Measurements from ENCODE around the gene PLEKHN1.
"Not testable (repeated sequence)": the region's sequence is repeated elsewhere in the genome, so short reads cannot be mapped to it uniquely, and the experiment has no call there.

Gene PLEKHN1

GRCh38 chr1:942864-943533 lies 23.3 kb upstream of the PLEKHN1 start:
- H3K27me3 ChIP-seq (ENCODE audit: insufficient read depth, low read length): peaks cover 43% of the 10 kb centered on the region
- H3K4me3 ChIP-seq (ENCODE audit: low read length): no peak overlapping the region
- H2AFZ ChIP-seq (ENCODE audit: low read depth, low read length): no peak overlapping the region
- H3K36me3 ChIP-seq (ENCODE audit: insufficient read depth, low read length): peaks cover 27% of the 10 kb centered on the region
- H3K4me1 ChIP-seq (ENCODE audit: insufficient read depth, low read length): peaks cover 54% of the 10 kb centered on the region
- H3K9me3 ChIP-seq (ENCODE audit: low read length): no peaks in the 10 kb centered on the region

DNA sequence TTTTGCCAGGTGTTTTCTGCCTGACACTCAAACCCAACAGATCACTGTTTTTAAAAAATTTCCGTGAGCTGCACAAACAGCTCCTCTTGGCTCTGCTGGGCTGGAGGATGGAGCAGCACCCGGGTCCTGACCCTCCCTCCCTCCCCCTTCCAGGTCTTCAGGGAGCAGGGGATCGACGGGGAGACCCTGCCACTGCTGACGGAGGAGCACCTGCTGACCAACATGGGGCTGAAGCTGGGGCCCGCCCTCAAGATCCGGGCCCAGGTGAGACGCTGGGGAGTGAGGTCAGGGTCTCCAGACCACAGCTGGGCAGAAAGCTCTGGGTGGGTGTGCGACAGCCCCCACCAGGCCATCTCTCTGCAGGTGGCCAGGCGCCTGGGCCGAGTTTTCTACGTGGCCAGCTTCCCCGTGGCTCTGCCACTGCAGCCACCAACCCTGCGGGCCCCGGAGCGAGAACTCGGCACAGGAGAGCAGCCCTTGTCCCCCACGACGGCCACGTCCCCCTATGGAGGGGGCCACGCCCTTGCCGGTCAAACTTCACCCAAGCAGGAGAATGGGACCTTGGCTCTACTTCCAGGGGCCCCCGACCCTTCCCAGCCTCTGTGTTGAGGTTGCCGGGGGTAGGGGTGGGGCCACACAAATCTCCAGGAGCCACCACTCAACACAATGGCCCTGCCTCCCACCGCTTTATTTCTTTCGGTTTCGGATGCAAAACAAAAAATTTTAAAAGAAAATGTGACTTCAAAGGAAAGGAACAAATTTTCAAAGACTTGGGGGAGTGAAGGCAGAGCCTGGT lies 22.5 kb upstream of the PLEKHN1 start:
- peaks cover 48% of the 10 kb centered on the region for H3K4me1 ChIP-seq (ENCODE audit: insufficient read depth, low read length)
- no peak overlapping the region for H3K4me3 ChIP-seq (ENCODE audit: low read length)
- no peaks in the 10 kb centered on the region for H3K9me3 ChIP-seq (ENCODE audit: low read length)
- peaks cover 34% of the 10 kb centered on the region for H3K36me3 ChIP-seq (ENCODE audit: insufficient read depth, low read length)
- H3K27me3 ChIP-seq (ENCODE audit: insufficient read depth, low read length): peaks cover 36% of the 10 kb centered on the region
- H2AFZ ChIP-seq (ENCODE audit: low read depth, low read length): no peak overlapping the region

DNA sequence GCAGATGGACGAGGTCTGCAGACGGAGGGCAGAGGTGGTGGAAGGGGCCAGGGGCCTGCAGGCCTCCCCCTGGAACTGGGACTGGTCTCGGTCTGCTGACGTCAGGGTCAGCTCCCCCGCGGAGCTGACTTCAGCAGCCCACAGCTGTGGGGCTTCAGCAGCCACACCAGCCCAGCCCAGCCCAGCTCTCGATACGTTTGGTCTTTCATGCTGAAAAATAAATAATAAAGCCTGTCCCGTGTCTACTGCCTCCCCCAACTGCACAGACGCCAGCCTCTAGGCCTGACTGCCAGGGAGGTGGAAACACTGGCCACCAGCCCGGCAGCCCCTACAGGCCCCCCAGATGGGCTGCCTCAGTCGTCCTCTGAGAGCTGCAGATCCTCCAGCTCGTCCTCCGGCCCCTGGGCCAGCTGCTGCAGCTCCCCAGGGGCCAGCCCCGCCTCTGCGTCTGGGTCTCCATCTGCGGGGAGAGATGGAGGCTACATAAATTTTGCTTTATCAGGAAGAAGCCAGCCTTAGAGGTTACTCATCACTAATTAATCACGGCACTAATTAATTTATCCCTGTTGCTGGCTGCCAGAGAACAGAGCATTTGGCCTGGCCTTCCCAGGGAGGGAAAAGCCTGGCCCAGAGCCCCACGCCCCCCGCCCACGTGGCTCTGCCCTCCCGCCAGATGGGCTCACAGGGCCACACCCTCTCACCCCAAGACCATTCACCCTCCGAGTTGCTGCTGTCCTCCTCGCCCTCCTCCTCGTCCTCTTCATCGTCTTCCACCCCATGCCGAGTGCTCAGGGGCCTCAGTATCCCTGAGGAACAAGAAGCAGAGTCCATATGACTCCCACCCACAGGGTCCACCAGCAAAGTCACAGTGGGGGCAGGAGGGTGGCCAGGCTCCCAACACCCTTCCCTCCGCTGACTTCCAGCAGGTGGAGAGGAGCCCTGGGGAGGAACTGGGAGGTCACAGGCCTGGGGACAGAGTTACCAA lies 21.6 kb upstream of the PLEKHN1 start:
- H3K27me3 ChIP-seq (ENCODE audit: insufficient read depth, low read length): peaks cover 27% of the 10 kb centered on the region
- no peaks in the 10 kb centered on the region for H3K9me3 ChIP-seq (ENCODE audit: low read length)
- peaks cover 39% of the 10 kb centered on the region for H3K4me1 ChIP-seq (ENCODE audit: insufficient read depth, low read length)
- H3K4me3 ChIP-seq (ENCODE audit: low read length): no peak overlapping the region
- H3K36me3 ChIP-seq (ENCODE audit: insufficient read depth, low read length): peaks cover 43% of the 10 kb centered on the region
- no peak overlapping the region for H2AFZ ChIP-seq (ENCODE audit: low read depth, low read length)

DNA sequence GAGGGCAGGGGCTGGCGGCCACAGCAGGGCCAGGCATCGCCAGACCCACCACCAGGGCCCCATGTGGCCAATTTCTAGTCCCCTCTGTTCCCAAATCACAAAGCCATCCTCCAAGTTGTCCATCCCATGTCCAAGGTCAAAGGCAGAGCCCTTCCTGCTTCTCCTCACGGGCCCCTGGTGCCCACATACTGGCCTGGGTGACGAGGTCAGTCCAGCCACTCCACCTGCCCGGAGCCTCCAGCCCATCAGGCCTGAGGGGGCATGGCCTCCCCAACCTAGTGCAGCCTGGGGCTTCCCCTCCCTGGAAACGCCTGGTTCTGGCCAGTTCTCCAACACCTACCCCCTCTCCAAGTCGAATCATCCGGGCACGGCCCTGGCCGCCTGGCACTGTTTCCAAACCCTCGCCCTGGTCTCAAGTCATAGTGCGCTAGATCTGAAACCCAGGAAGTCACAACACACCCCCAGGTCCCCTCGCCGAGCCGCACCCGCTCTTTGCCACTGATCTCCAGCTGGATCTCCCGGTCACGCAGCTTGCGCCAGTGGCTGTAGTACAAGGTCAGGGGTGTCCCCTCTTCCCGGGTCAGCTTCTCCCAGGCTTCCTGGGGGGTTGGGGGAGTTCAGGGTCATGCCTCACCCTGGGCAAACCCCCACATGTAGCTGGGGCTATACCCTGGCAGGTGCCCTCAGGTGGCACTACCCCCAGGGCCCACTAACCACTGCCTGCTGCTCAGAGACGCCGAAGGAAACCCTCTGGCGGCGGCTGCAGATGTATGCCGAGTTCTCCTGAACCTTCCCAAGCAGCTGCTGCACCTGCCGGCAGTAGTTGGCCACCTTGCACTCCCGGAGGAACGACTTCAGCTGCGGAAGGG lies 20.4 kb upstream of the PLEKHN1 start:
- H3K4me3 ChIP-seq (ENCODE audit: low read length): no peak overlapping the region
- H3K9me3 ChIP-seq (ENCODE audit: low read length): no peaks in the 10 kb centered on the region
- peaks cover 55% of the 10 kb centered on the region for H3K36me3 ChIP-seq (ENCODE audit: insufficient read depth, low read length)
- peaks cover 19% of the 10 kb centered on the region for H3K27me3 ChIP-seq (ENCODE audit: insufficient read depth, low read length)
- H3K4me1 ChIP-seq (ENCODE audit: insufficient read depth, low read length): peaks cover 29% of the 10 kb centered on the region
- no peak overlapping the region for H2AFZ ChIP-seq (ENCODE audit: low read depth, low read length)

DNA sequence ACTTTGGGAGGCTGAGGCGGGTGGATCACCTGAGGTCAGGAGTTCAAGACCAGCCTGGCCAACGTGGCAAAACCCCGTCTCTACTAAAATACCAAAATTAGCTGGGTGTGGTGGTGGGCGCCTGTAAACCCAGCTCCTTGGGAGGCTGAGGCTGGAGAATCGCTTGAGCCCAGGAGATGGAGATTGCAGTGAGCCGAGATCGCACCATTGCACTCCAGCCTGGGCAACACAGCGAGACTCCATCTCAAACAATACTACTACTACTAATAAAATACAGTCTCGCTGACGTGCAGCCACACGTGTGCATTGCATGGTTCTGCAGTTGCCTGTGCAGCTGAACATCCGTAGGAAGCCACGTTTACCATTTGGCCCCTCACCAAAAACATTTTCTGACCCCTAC lies 19.5 kb upstream of the PLEKHN1 start:
- H3K36me3 ChIP-seq (ENCODE audit: insufficient read depth, low read length): peaks cover 61% of the 10 kb centered on the region
- H3K27me3 ChIP-seq (ENCODE audit: insufficient read depth, low read length): peaks cover 11% of the 10 kb centered on the region
- not testable (repeated sequence) for H2AFZ ChIP-seq (ENCODE audit: low read depth, low read length); H3K9me3 ChIP-seq (ENCODE audit: low read length); H3K4me3 ChIP-seq (ENCODE audit: low read length)
- H3K4me1 ChIP-seq (ENCODE audit: insufficient read depth, low read length): peaks cover 23% of the 10 kb centered on the region

GRCh38 chr1:947958-948357 lies 18.3 kb upstream of the PLEKHN1 start:
- no peaks in the 10 kb centered on the region for H3K9me3 ChIP-seq (ENCODE audit: low read length)
- H3K36me3 ChIP-seq (ENCODE audit: insufficient read depth, low read length): peaks cover 72% of the 10 kb centered on the region
- no peak overlapping the region for H2AFZ ChIP-seq (ENCODE audit: low read depth, low read length)
- no peak overlapping the region for H3K4me3 ChIP-seq (ENCODE audit: low read length)
- peaks cover 7% of the 10 kb centered on the region for H3K27me3 ChIP-seq (ENCODE audit: insufficient read depth, low read length)
- peaks cover 16% of the 10 kb centered on the region for H3K4me1 ChIP-seq (ENCODE audit: insufficient read depth, low read length)

DNA sequence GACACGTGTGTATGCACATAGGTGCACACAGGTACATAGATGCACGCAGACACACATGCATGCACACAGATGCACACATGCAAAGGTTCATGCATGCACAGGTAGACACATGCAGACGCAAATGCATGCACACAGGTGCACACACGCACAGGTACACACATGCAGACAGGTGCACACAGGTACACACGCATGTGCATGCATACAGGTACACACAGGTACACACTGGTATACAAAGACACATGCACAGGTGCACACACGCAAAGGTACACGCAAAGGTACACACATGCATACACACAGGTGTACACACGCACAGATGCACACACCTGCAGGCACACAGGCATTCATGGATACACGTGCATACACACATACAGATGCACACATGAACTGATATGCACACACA lies 16.0 kb upstream of the PLEKHN1 start:
- peaks cover 89% of the 10 kb centered on the region for H3K36me3 ChIP-seq (ENCODE audit: insufficient read depth, low read length)
- H3K4me3 ChIP-seq (ENCODE audit: low read length): no peak overlapping the region

GRCh38 chr1:950881-951280 lies 15.4 kb upstream of the PLEKHN1 start:
- Histone ChIP-seq H3K9me3 (ENCODE audit: low read length) (no peaks in the 10 kb centered on the region), H3K4me1 (ENCODE audit: insufficient read depth, low read length) (no peaks in the 10 kb centered on the region), H3K4me3 (ENCODE audit: low read length) (no peak overlapping the region), H2AFZ (ENCODE audit: low read depth, low read length) (no peak overlapping the region), H3K27me3 (ENCODE audit: insufficient read depth, low read length) (no peaks in the 10 kb centered on the region), H3K36me3 (ENCODE audit: insufficient read depth, low read length) (peaks cover 90% of the 10 kb centered on the region)

More for the DNA sequence above, 16.0 kb upstream of the PLEKHN1 start:
- no peak overlapping the region for H2AFZ ChIP-seq (ENCODE audit: low read depth, low read length)
- H3K9me3 ChIP-seq (ENCODE audit: low read length): no peaks in the 10 kb centered on the region
- H3K27me3 ChIP-seq (ENCODE audit: insufficient read depth, low read length): no peaks in the 10 kb centered on the region
- no peaks in the 10 kb centered on the region for H3K4me1 ChIP-seq (ENCODE audit: insufficient read depth, low read length)

DNA sequence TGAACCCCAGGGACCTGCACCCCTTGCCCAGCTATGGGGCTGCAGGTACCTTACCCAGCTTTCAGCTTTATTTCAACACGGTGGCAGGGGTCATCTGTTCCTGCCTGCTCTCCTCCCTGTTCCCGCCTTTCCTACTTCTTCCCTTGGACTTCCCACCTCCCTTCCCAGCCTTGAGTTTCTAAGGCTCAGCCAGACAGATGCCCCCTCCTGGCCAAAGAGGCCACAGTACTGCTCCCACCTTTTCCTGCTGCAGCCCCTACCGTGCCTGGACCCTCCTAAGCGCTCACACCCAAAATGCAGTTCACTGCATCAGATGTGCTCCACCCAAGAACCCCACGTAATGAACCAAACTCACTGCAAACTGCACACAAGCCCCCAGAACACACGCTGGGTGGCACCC lies 14.9 kb upstream of the PLEKHN1 start:
- H3K36me3 ChIP-seq (ENCODE audit: insufficient read depth, low read length): peaks cover 91% of the 10 kb centered on the region
- no peak overlapping the region for H3K4me3 ChIP-seq (ENCODE audit: low read length)

GRCh38 chr1:952201-952600 lies 14.1 kb upstream of the PLEKHN1 start:
- Histone ChIP-seq H3K4me3 (ENCODE audit: low read length) (no peak overlapping the region), H3K27me3 (ENCODE audit: insufficient read depth, low read length) (no peaks in the 10 kb centered on the region), H2AFZ (ENCODE audit: low read depth, low read length) (no peak overlapping the region), H3K36me3 (ENCODE audit: insufficient read depth, low read length) (peaks cover 91% of the 10 kb centered on the region), H3K9me3 (ENCODE audit: low read length) (no peaks in the 10 kb centered on the region), H3K4me1 (ENCODE audit: insufficient read depth, low read length) (peaks cover under 1% of the 10 kb centered on the region)

More for the DNA sequence above, 14.9 kb upstream of the PLEKHN1 start:
- H2AFZ ChIP-seq (ENCODE audit: low read depth, low read length): no peak overlapping the region
- no peaks in the 10 kb centered on the region for H3K27me3 ChIP-seq (ENCODE audit: insufficient read depth, low read length)
- no peaks in the 10 kb centered on the region for H3K4me1 ChIP-seq (ENCODE audit: insufficient read depth, low read length)
- H3K9me3 ChIP-seq (ENCODE audit: low read length): no peaks in the 10 kb centered on the region

DNA sequence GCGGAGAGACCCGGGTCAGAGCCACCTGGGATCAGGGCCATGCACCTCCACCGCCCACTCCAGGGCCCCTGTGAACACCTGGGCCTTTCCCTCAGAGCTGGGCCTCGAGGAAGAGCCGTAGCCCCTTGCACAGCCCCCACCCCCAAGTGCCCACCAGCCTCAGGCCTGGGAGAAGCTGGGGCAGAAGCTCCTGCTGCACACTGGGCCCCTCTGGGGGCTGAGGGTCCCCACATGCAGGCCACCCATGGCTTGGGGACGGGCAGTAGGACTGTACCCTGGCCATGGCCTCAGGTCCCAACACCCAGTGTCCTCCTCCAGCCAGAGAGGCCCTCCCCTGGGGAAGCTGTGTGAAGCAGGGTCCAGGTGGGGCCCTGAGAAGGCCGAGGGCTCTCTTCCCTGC lies 13.7 kb upstream of the PLEKHN1 start:
- no peaks in the 10 kb centered on the region for H3K9me3 ChIP-seq (ENCODE audit: low read length)
- no peak overlapping the region for H2AFZ ChIP-seq (ENCODE audit: low read depth, low read length)
- H3K36me3 ChIP-seq (ENCODE audit: insufficient read depth, low read length): peaks cover 88% of the 10 kb centered on the region
- H3K4me3 ChIP-seq (ENCODE audit: low read length): no peak overlapping the region
- peaks cover 4% of the 10 kb centered on the region for H3K4me1 ChIP-seq (ENCODE audit: insufficient read depth, low read length)
- H3K27me3 ChIP-seq (ENCODE audit: insufficient read depth, low read length): no peaks in the 10 kb centered on the region
